Transverse colon (tissue), 4 donors: Measurements from ENCODE around the gene SH3BP5. TPM values are rescaled to one million over a fixed set of nuclear protein-coding genes. Genes with fewer than 3 reads are reported as not detected.

Source experiments
- DNase-seq: peaks from one replicate; pipeline ENCODE4 v3.0.0-alpha.2; 2019
- H3K27ac ChIP-seq, 4 donors: fragments of 200-600 bp; sonication (generic); 2 replicates each; pipeline ENCODE4 v1.5.1; 2016 to 2018; ENCODE audit warnings: inconsistent platforms in 4 of 4
- H3K27me3 ChIP-seq: fragments of 200-600 bp; sonication (generic); 2 replicates; pipeline ENCODE4 v1.5.1; 2017; ENCODE audit warnings: inconsistent platforms
- H3K36me3 ChIP-seq, 4 donors: fragments of 200-600 bp; sonication (generic); 2 replicates each; pipeline ENCODE4 v1.5.1; 2017 to 2019; ENCODE audit warnings: inconsistent platforms in 4 of 4
- H3K4me1 ChIP-seq, 4 donors: fragments of 200-600 bp; sonication (generic); 2 replicates each; pipeline ENCODE4 v1.5.1; 2017 to 2020; ENCODE audit warnings: inconsistent platforms in 4 of 4
- H3K4me3 ChIP-seq, 4 donors: fragments of 200-600 bp; sonication (generic); 1 replicate in 1 of 4; 2 replicates in 3 of 4; pipeline versions ENCODE4 v1.5.1 to v1.6.1; 2017 to 2019; ENCODE audit warnings: inconsistent platforms in 4 of 4
- H3K9me3 ChIP-seq, 2 donors: fragments of 200-600 bp; sonication (generic); 2 replicates each; pipeline ENCODE4 v1.5.1; 2017 to 2019; ENCODE audit warnings: inconsistent platforms in 2 of 2
- EP300 ChIP-seq: sonication (generic); formaldehyde crosslinking; IDR thresholded peaks from one replicate; pipeline ENCODE4 v1.6.1; 2017; ENCODE audit warnings: antibody characterized with exemption, low read depth
- POLR2A ChIP-seq: fragments of 450-650 bp; IDR thresholded peaks from one replicate; pipeline ENCODE4 v1.6.1; 2016; ENCODE audit warnings: antibody characterized with exemption, mild to moderate bottlenecking, moderate library complexity
- POLR2AphosphoS5 ChIP-seq, 3 donors: sonication (generic); formaldehyde crosslinking; IDR thresholded peaks; one replicate each; pipeline ENCODE4 v1.6.1; 2016; ENCODE audit warnings: antibody characterized with exemption in 3 of 3
- WGBS, 2 donors: methylation state at CpG; one replicate each; pipeline ENCODE4 v1.1.5; 2018; ENCODE audit warnings: low coverage in 1 of 2; 5-methylcytosine and 5-hydroxymethylcytosine counted together
- in situ Hi-C, 4 donors: fragments of 200-750 bp; cut with MboI; loops; one replicate each; pipeline versions ENCODE4 v1.15.0 to v1.15.1; 2017; ENCODE audit warnings: low sequenced_read_pairs in 3 of 4, low pct_ligation_motif_present in 1 of 4, low pct_unique_long_range_greater_than_20kb in 1 of 4
- intact Hi-C: fragments of 100-400 bp; cut with DNase I; formaldehyde crosslinking; loops from one replicate; pipeline ENCODE4 v1.15.1; 2023; ENCODE audit warnings: low total_unique reads
- total RNA-seq, 4 donors: library from RNA; depleted of rRNA; stranded (reverse); fragments of >200 nt; gene quantifications; one replicate each; pipeline ENCODE4 v1.1.0, GENCODE V29; 2016
- TF ChIP-seq, protein P1 (sequence below), 5 experiments: fragments of 200-600 bp in 3 of 5; fragments of 450-650 bp in 2 of 5; sonication (generic) in 3 of 5; IDR thresholded peaks; 1 replicate in 2 of 5; 2 replicates in 3 of 5; pipeline ENCODE4 v1.5.1; 2016 to 2017; ENCODE audit warnings: antibody characterized with exemption in 5 of 5, inconsistent platforms in 3 of 5, mild to moderate bottlenecking in 2 of 5, moderate library complexity in 1 of 5

The SH3BP5 gene
- total RNA-seq, 4 donors from 2014 or later = 7.5 to 32.4 (median 15.8) TPM

DNA sequence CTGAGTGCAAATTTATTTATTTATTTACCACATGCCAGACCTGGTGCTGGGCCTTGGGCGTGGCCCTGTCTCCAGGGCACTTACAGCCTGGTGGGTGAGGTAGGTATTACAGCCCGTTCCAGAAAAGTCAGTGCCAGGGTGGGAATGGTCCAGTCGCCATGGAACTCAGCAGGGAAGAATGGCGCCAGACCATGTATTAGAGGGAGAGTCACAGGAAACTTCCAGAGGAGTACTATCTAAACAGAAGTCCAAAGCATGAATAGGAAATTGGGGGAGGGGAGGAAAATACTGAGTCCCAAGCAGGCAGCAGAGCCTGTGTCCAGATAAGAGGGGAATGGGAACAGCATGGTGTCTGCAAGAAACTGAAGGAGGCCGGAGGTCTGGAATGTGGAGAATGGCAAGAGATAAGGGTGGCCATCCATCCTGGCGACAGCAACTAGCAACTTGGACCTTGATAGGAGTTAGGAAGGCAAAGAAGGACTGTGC lies 27.0 kb downstream of the SH3BP5 start:
- Histone ChIP-seq H3K27ac (no peak overlapping the region), H3K4me3 (no peak overlapping the region), H3K4me1 (peaks cover 0 to 8% (median 4%) of the 10 kb centered on the region in 4 donors), H3K27me3 (no peaks in the 10 kb centered on the region), H3K36me3 (no peaks in the 10 kb centered on the region), H3K9me3 (no peaks in the 10 kb centered on the region)
- no peak for DNase-seq
- intact Hi-C loops = no loop called here
- in situ Hi-C loops = no loop called here
- 78 to 93% methylated on average over 2 to 6 of the region's 6 CpGs for WGBS, 2 donors
- TF ChIP-seq, protein P1, sequence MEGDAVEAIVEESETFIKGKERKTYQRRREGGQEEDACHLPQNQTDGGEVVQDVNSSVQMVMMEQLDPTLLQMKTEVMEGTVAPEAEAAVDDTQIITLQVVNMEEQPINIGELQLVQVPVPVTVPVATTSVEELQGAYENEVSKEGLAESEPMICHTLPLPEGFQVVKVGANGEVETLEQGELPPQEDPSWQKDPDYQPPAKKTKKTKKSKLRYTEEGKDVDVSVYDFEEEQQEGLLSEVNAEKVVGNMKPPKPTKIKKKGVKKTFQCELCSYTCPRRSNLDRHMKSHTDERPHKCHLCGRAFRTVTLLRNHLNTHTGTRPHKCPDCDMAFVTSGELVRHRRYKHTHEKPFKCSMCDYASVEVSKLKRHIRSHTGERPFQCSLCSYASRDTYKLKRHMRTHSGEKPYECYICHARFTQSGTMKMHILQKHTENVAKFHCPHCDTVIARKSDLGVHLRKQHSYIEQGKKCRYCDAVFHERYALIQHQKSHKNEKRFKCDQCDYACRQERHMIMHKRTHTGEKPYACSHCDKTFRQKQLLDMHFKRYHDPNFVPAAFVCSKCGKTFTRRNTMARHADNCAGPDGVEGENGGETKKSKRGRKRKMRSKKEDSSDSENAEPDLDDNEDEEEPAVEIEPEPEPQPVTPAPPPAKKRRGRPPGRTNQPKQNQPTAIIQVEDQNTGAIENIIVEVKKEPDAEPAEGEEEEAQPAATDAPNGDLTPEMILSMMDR (IDR thresholded peaks at IDR 0.05) = peak; percentile 8 to 27 (median 20)
- no peak for TF ChIP-seq POLR2AphosphoS5 (IDR thresholded peaks at IDR 0.05)

DNA sequence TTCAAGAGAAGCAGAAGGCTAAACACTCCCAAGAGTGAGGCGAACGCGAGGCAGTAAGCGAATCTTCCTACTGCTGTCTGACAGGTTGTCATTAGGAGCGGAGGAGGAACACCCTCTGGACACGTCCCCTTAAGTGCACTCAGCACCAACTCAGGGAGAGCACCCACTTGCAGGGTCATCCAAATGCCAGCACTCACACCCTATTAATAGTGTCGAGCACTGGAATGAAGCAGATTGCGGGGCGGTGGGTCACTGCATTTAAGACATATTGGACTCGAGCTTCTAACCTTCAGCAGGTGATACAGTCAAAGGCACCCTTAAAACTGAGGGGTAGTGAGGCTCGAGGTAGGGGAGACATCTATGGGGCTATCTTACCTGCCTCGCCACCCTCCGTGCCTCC lies 28.7 kb downstream of the SH3BP5 start:
- peaks cover 0 to 5% (median 0%) of the 10 kb centered on the region in 4 donors for H3K4me1 ChIP-seq
- no peak overlapping the region for H3K4me3 ChIP-seq
- no peaks in the 10 kb centered on the region for H3K27me3 ChIP-seq
- H3K9me3 ChIP-seq = no peaks in the 10 kb centered on the region
- WGBS, 2 donors = 93 to 94% methylated on average over 5 to 13 of the region's 13 CpGs
- in situ Hi-C loops (no loop called here), intact Hi-C loops (no loop called here)
- no peak overlapping the region for H3K27ac ChIP-seq
- no peak for DNase-seq
- TF ChIP-seq, protein P1 (IDR thresholded peaks at IDR 0.05) = no peak
- no peak for TF ChIP-seq EP300
- TF ChIP-seq POLR2AphosphoS5 (IDR thresholded peaks at IDR 0.05) = no peak
- TF ChIP-seq POLR2A = no peak
- no peaks in the 10 kb centered on the region for H3K36me3 ChIP-seq

DNA sequence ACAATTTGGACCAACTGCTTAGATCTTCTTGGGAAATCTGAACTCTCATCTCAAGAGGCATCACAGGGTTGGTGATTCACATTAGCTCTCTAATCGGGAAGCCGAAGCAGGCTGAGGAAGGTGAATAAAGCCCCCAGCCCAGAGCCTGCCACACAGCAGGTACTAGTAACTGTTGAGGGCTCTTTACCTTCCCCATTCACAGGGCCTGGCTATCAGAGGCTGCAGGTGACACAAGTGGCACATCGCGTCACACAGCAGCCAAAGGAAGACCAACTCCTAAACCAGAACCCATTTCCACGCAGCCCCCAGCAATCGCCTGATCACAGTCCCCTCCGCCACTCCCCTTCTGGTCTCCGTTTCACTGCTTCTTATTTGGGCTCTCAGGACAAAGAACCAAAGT lies 29.2 kb downstream of the SH3BP5 start:
- no peak for DNase-seq
- no peaks in the 10 kb centered on the region for H3K36me3 ChIP-seq
- in situ Hi-C loops (no loop called here), intact Hi-C loops (no loop called here)
- no peak overlapping the region for H3K27ac ChIP-seq
- no peaks in the 10 kb centered on the region for H3K9me3 ChIP-seq
- no peaks in the 10 kb centered on the region for H3K27me3 ChIP-seq
- no peak overlapping the region for H3K4me3 ChIP-seq
- peaks cover 0 to 5% (median 0%) of the 10 kb centered on the region in 4 donors for H3K4me1 ChIP-seq
- no peak for TF ChIP-seq POLR2AphosphoS5 (IDR thresholded peaks at IDR 0.05)
- no peak for TF ChIP-seq EP300
- TF ChIP-seq POLR2A = no peak
- TF ChIP-seq, protein P1 (IDR thresholded peaks at IDR 0.05) = no peak
- whole genome bisulfite sequencing, 2 donors = 93% methylated on average over 8 of the region's 8 CpGs; no CpG with 5 or more reads in 1 of the 2 donors

DNA sequence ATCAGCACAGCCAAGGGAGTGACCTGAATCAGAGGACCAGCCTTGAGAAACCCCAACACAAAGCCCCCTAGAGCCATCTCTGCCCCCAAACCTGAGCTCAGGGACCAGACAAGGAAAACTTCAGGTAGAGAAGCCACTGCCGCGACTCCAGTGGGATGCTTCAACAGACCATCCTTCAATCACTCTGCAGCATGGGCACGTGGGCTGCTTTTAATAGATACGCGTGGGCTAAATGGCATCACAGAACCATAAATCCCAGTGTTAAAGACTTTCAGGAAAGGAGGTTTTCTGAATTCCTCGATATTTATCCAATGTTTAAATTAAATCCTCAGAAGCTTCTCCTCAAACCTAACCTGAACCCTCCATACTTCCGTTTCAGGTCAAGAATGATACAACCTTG lies 30.6 kb downstream of the SH3BP5 start:
- H3K4me3 ChIP-seq = no peak overlapping the region
- H3K9me3 ChIP-seq = no peaks in the 10 kb centered on the region
- no peak for DNase-seq
- 93 to 94% methylated on average over 3 to 7 of the region's 7 CpGs for WGBS, 2 donors
- intact Hi-C loops (no loop called here), in situ Hi-C loops (no loop called here)
- peaks cover 0 to 5% (median 0%) of the 10 kb centered on the region in 4 donors for H3K4me1 ChIP-seq
- TF ChIP-seq, protein P1 (IDR thresholded peaks at IDR 0.05) = no peak
- TF ChIP-seq POLR2A = no peak
- no peak for TF ChIP-seq POLR2AphosphoS5 (IDR thresholded peaks at IDR 0.05)
- no peak for TF ChIP-seq EP300
- no peaks in the 10 kb centered on the region for H3K27me3 ChIP-seq
- H3K27ac ChIP-seq = no peak overlapping the region
- H3K36me3 ChIP-seq = no peaks in the 10 kb centered on the region
